Esophagus muscularis mucosa (tissue), 4 donors: ENCODE data around the gene RAB17. TPM values are rescaled to one million over a fixed set of nuclear protein-coding genes. Genes with fewer than 3 reads are reported as not detected.

Source experiments
- DNase-seq: peaks from one replicate; pipeline ENCODE4 v3.0.0-alpha.2; 2017; ENCODE audit errors: extremely low spot score
- H3K27ac ChIP-seq, 4 donors: fragments of 200-600 bp; sonication (generic); replicated peaks in 1 of 4; 1 replicate in 3 of 4; 2 replicates in 1 of 4; pipeline ENCODE4 v1.5.1; 2016 to 2019; ENCODE audit warnings: mild to moderate bottlenecking in 1 of 4
- H3K27me3 ChIP-seq, 4 donors: fragments of 200-600 bp; sonication (generic); one replicate each; pipeline versions ENCODE4 v1.5.1 to v1.6.0; 2016 to 2019
- H3K36me3 ChIP-seq, 4 donors: fragments of 200-600 bp; sonication (generic); one replicate each; pipeline ENCODE4 v1.5.1; 2016 to 2019
- H3K4me1 ChIP-seq, 4 donors: fragments of 200-600 bp; sonication (generic); one replicate each; pipeline ENCODE4 v1.5.1; 2016 to 2019
- H3K4me3 ChIP-seq, 4 donors: fragments of 200-600 bp; sonication (generic); 1 replicate in 2 of 4; 2 replicates in 2 of 4; pipeline ENCODE4 v1.5.1; 2016 to 2019; ENCODE audit warnings: mild to moderate bottlenecking in 4 of 4, moderate library complexity in 1 of 4
- H3K9me3 ChIP-seq, 4 donors: fragments of 200-600 bp; sonication (generic); 1 replicate in 3 of 4; 2 replicates in 1 of 4; pipeline ENCODE4 v1.5.1; 2016 to 2019
- CTCF ChIP-seq, 3 experiments: fragments of 200-600 bp in 2 of 3; fragments of 450-650 bp in 1 of 3; sonication (generic) in 2 of 3; IDR thresholded peaks; one replicate each; pipeline ENCODE4 v1.5.1; 2017 to 2019; ENCODE audit warnings: antibody characterized with exemption in 3 of 3, mild to moderate bottlenecking in 2 of 3, moderate library complexity in 1 of 3
- EP300 ChIP-seq: sonication (generic); formaldehyde crosslinking; IDR thresholded peaks from one replicate; pipeline ENCODE4 v1.6.1; 2017; ENCODE audit warnings: antibody characterized with exemption
- POLR2A ChIP-seq: fragments of 450-650 bp; IDR thresholded peaks from one replicate; pipeline ENCODE4 v1.6.1; 2017; ENCODE audit warnings: antibody characterized with exemption, moderate library complexity, mild to moderate bottlenecking, low read depth
- POLR2AphosphoS5 ChIP-seq, 2 donors: sonication (generic); formaldehyde crosslinking; IDR thresholded peaks; one replicate each; pipeline ENCODE4 v1.6.1; 2017; ENCODE audit warnings: antibody characterized with exemption in 2 of 2
- WGBS: methylation state at CpG from one replicate; pipeline ENCODE4 v1.1.5; 2018; 5-methylcytosine and 5-hydroxymethylcytosine counted together
- intact Hi-C: fragments of 100-400 bp; cut with DNase I; formaldehyde crosslinking; loops from one replicate; pipeline ENCODE4 v1.15.1; 2023
- total RNA-seq, 4 donors: library from RNA; depleted of rRNA; stranded (reverse); fragments of >200 nt; gene quantifications; one replicate each; pipeline versions ENCODE4 v1.1.0 to v1.2.1, GENCODE V29; 2016

Gene RAB17
- total RNA-seq, 4 donors from 2014 or later = 0.83 to 3.7 (median 1.4) TPM

GRCh38 chr2:237616734-237617586, 26.4 kb upstream of the RAB17 start:
- Histone ChIP-seq H3K36me3 (no peaks in the 10 kb centered on the region), H3K27me3 (no peaks in the 10 kb centered on the region), H3K4me3 (no peak overlapping the region), H3K4me1 (peaks cover 38 to 56% (median 50%) of the 10 kb centered on the region in 4 donors), H3K27ac (peak overlapping the region; percentile 84 to 85 (median 84)), H3K9me3 (no peaks in the 10 kb centered on the region)
- intact Hi-C loops = loop anchor here (10.0 kb wide), 1 partner anchor 48 kb away; no protein-coding TSS in a partner anchor
- 28% methylated on average over 15 of the region's 15 CpGs for WGBS
- no peak for DNase-seq
- TF ChIP-seq POLR2A (no peak), POLR2AphosphoS5 (IDR thresholded peaks at IDR 0.05) (peak; percentile 23 to 71)

- H3K27ac ChIP-seq = peak overlapping the region; percentile 84 to 85 (median 84)
These were observed 25.8 kb upstream of the RAB17 start for GRCh38 chr2:237616373-237616733.

GRCh38 chr2:237615631-237616249, 25.2 kb upstream of the RAB17 start:
- DNase-seq = no peak
- H3K4me1 ChIP-seq = peaks cover 36 to 56% (median 50%) of the 10 kb centered on the region in 4 donors
- H3K27ac ChIP-seq = peak overlapping the region; percentile 84 to 85 (median 84)
- TF ChIP-seq POLR2AphosphoS5 (IDR thresholded peaks at IDR 0.05) (no peak), POLR2A (no peak), EP300 (no peak), CTCF (IDR thresholded peaks at IDR 0.05) (no peak)
- intact Hi-C loops = loop anchor here (10.0 kb wide), 1 partner anchor 49 kb away; no protein-coding TSS in a partner anchor
- no peak overlapping the region for H3K4me3 ChIP-seq
- no peaks in the 10 kb centered on the region for H3K36me3 ChIP-seq
- no peaks in the 10 kb centered on the region for H3K27me3 ChIP-seq
- 48% methylated on average over 4 of the region's 4 CpGs for whole genome bisulfite sequencing
- no peaks in the 10 kb centered on the region for H3K9me3 ChIP-seq

More at GRCh38 chr2:237616373-237616733, 25.8 kb upstream of the RAB17 start:
- intact Hi-C loops = loop anchor here (10.0 kb wide), 1 partner anchor 48 kb away; no protein-coding TSS in a partner anchor
- 37% methylated on average over 3 of the region's 3 CpGs for WGBS
- no peak for DNase-seq
- Histone ChIP-seq H3K9me3 (no peaks in the 10 kb centered on the region), H3K4me1 (peaks cover 36 to 56% (median 50%) of the 10 kb centered on the region in 4 donors), H3K27me3 (no peaks in the 10 kb centered on the region), H3K36me3 (no peaks in the 10 kb centered on the region), H3K4me3 (no peak overlapping the region)
- TF ChIP-seq CTCF (IDR thresholded peaks at IDR 0.05) = no peak
- TF ChIP-seq POLR2AphosphoS5 (IDR thresholded peaks at IDR 0.05) = no peak

DNA sequence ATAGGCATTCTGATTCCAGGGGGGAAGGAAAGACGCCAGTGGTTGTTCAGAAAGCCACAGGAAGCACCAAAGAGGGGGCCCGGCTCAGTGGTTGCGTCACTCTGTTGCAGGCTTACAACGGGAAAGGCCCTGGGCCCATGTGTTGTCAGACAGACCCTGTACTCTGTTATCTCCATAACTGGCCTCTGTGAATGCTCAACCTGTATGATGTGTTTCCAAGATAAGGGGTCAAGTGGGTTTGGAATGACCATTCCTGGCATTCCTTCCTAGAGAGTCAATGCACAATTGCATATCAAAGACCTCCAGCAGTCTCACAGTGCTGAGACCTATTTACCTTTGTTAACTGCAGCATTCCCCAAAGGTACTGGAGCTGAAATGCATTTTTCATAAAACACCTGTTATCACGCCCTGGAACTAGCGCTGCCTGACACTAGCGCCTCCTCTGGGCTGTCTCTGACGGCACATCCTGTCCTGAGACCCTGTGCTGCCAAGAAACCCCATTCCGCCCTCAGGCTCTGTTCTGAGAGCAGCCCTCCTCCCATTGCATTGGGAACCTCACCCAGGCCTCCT, 23.7 kb upstream of the RAB17 start:
- intact Hi-C loops = loop anchor here (10.0 kb wide), 1 partner anchor 51 kb away; no protein-coding TSS in a partner anchor
- no peak for DNase-seq
- Histone ChIP-seq H3K27ac (peak overlapping the region; percentile 84 to 85 (median 84)), H3K4me3 (no peak overlapping the region), H3K27me3 (no peaks in the 10 kb centered on the region), H3K9me3 (no peaks in the 10 kb centered on the region), H3K36me3 (no peaks in the 10 kb centered on the region), H3K4me1 (peaks cover 36 to 56% (median 50%) of the 10 kb centered on the region in 4 donors)
- WGBS = 72% methylated on average over 9 of the region's 9 CpGs
- TF ChIP-seq CTCF (IDR thresholded peaks at IDR 0.05) = no peak
- TF ChIP-seq POLR2A = no peak
- TF ChIP-seq EP300 = no peak
- TF ChIP-seq POLR2AphosphoS5 (IDR thresholded peaks at IDR 0.05) = no peak

DNA sequence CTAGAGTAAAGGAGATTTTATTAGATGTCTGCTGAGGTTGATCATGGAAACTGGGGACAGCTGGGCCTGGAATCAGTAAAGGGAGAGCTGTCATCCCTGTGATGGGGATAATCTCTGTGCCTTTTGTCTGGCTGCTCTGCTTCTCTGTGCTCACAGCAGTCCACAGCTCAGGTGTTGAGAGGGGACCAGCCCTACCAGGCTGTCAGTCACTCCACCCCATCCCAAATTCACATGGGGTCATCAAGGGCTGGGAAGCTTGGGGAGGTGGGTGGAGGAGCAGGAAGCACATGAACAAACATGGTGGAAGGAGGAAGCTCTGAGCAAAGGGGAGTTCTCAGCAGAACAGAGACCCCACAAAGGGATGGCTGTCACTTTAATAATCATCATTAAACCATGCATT, 23.1 kb upstream of the RAB17 start:
- intact Hi-C loops = loop anchor here (10.0 kb wide), 1 partner anchor 51 kb away; no protein-coding TSS in a partner anchor
- no peak for TF ChIP-seq POLR2A
- no peak for TF ChIP-seq POLR2AphosphoS5 (IDR thresholded peaks at IDR 0.05)
- no peak for TF ChIP-seq EP300
- TF ChIP-seq CTCF (IDR thresholded peaks at IDR 0.05) = no peak
- DNase-seq = no peak
- Histone ChIP-seq H3K4me3 (no peak overlapping the region), H3K36me3 (no peaks in the 10 kb centered on the region), H3K4me1 (peaks cover 36 to 53% (median 48%) of the 10 kb centered on the region in 4 donors), H3K27ac (no peak overlapping the region), H3K9me3 (no peaks in the 10 kb centered on the region), H3K27me3 (no peaks in the 10 kb centered on the region)
